IMR-90 (cell line): ENCODE data around the gene RBM25. TPM values are rescaled to one million over a fixed set of nuclear protein-coding genes. Genes with fewer than 3 reads are reported as not detected.

ENCODE experiments used
- ATAC-seq: fragments of 200-7000 bp; cut with Tn5 transposase; 2 replicates; pipeline ENCODE4 v1.9.1; 2020; ENCODE audit warnings: low read depth, mild to moderate bottlenecking, moderate library complexity
- BruUV-seq: library from RNA; stranded (reverse); fragments of 400-500 nt; replicated peaks from 2 replicates; lab custom pipeline; 2021; lab: Mats Ljungman, UMichigan
- CTCF ChIA-PET: fragments of 300-600 bp; formaldehyde crosslinking; extraction: SDS; loops from one replicate; lab custom pipeline; 2021; ENCODE audit warnings: antibody characterized with exemption; lab: Yijun Ruan, JAX
- POLR2A ChIA-PET: fragments of 300-600 bp; sonication (Branson Sonifier 250); formaldehyde crosslinking; loops from one replicate; lab custom pipeline; 2022; ENCODE audit warnings: antibody characterized with exemption; ENCODE audit not compliant: unreplicated experiment; lab: Charles Lee
- DNase-seq: peaks from one replicate; pipeline ENCODE4 v3.0.0; 2013
- H2AFZ ChIP-seq: replicated peaks from 2 replicates; pipeline ENCODE3; 2013; ENCODE audit warnings: low read length, mild to moderate bottlenecking; ENCODE audit not compliant: poor library complexity
- H2AK5ac ChIP-seq: 2 replicates; pipeline ENCODE4 v1.6.1; 2013; ENCODE audit warnings: low read depth, low read length, inconsistent platforms
- H2AK9ac ChIP-seq: replicated peaks from 2 replicates; pipeline ENCODE3; 2013; ENCODE audit warnings: mild to moderate bottlenecking, low read depth, low read length, moderate library complexity; ENCODE audit not compliant: poor library complexity
- H2BK120ac ChIP-seq: 2 replicates; pipeline ENCODE4 v1.6.1; 2013; ENCODE audit warnings: low read depth, low read length, inconsistent platforms
- H2BK15ac ChIP-seq: 3 replicates; pipeline ENCODE4 v1.6.1; 2013; ENCODE audit warnings: low read depth, low read length, inconsistent platforms
- H2BK20ac ChIP-seq: 2 replicates; pipeline ENCODE4 v1.6.1; 2013; ENCODE audit warnings: low read depth, mild to moderate bottlenecking, inconsistent platforms, low read length, moderate library complexity
- H2BK5ac ChIP-seq: 2 replicates; pipeline ENCODE4 v1.6.1; 2013; ENCODE audit warnings: mild to moderate bottlenecking, low read depth, low read length, inconsistent platforms; ENCODE audit not compliant: poor library complexity, severe bottlenecking
- H3K14ac ChIP-seq: replicated peaks from 2 replicates; pipeline ENCODE4 v1.6.1; 2013; ENCODE audit warnings: low read depth, low read length, inconsistent platforms
- H3K18ac ChIP-seq: 2 replicates; pipeline ENCODE4 v1.6.1; 2013; ENCODE audit warnings: low read depth, low read length, control low read depth
- H3K23ac ChIP-seq: 2 replicates; pipeline ENCODE4 v1.6.1; 2013; ENCODE audit warnings: low read depth, low read length, inconsistent platforms
- H3K27ac ChIP-seq: 2 replicates; pipeline ENCODE4 v1.5.1; 2013; ENCODE audit warnings: mild to moderate bottlenecking, control low read depth, low read length; ENCODE audit not compliant: insufficient read depth
- H3K27me3 ChIP-seq: 2 replicates; pipeline ENCODE4 v1.6.1; 2013; ENCODE audit warnings: low read length; ENCODE audit not compliant: control insufficient read depth, insufficient read depth
- H3K36me3 ChIP-seq: 2 replicates; pipeline ENCODE4 v1.6.1; 2013; ENCODE audit warnings: low read length, mixed read lengths; ENCODE audit not compliant: control insufficient read depth, insufficient read depth
- H3K4ac ChIP-seq: 2 replicates; pipeline ENCODE4 v1.6.1; 2013; ENCODE audit warnings: low read depth, low read length, inconsistent platforms
- H3K4me1 ChIP-seq: 2 replicates; pipeline ENCODE4 v1.6.1; 2013; ENCODE audit warnings: low read length, mixed read lengths; ENCODE audit not compliant: control insufficient read depth, insufficient read depth
- H3K4me2 ChIP-seq: 2 replicates; pipeline ENCODE4 v1.6.1; 2013; ENCODE audit warnings: low read depth, mild to moderate bottlenecking, control low read depth, low read length, moderate library complexity
- H3K4me3 ChIP-seq: 2 replicates; pipeline ENCODE4 v1.5.1; 2013; ENCODE audit warnings: low read depth, mild to moderate bottlenecking, control low read depth, low read length, moderate library complexity; ENCODE audit not compliant: insufficient read depth
- H3K56ac ChIP-seq: 2 replicates; pipeline ENCODE4 v1.6.1; 2013; ENCODE audit warnings: low read length, inconsistent platforms; ENCODE audit not compliant: insufficient read depth; ENCODE audit errors: extremely low read depth
- H3K79me1 ChIP-seq, 2 experiments: 2 replicates each; pipeline ENCODE4 v1.6.1; 2013; ENCODE audit warnings: low read length in 2 of 2, inconsistent platforms in 1 of 2, low read depth in 1 of 2
- H3K9ac ChIP-seq: 2 replicates; pipeline ENCODE4 v1.6.1; 2013; ENCODE audit warnings: low read depth, low read length, control low read depth
- H3K9me1 ChIP-seq: 2 replicates; pipeline ENCODE4 v1.6.1; 2013; ENCODE audit warnings: low read length, inconsistent platforms; ENCODE audit not compliant: insufficient read depth
- H3K9me3 ChIP-seq: 2 replicates; pipeline ENCODE4 v1.6.1; 2013; ENCODE audit warnings: low read length; ENCODE audit not compliant: control insufficient read depth, insufficient read depth
- H4K20me1 ChIP-seq: 2 replicates; pipeline ENCODE4 v1.6.1; 2013; ENCODE audit warnings: low read length, inconsistent platforms; ENCODE audit not compliant: insufficient read depth
- H4K5ac ChIP-seq: 2 replicates; pipeline ENCODE4 v1.6.1; 2013; ENCODE audit warnings: mild to moderate bottlenecking, low read depth, low read length, control low read depth
- H4K8ac ChIP-seq, 2 experiments: 2 replicates each; pipeline ENCODE4 v1.6.1; 2013; ENCODE audit warnings: low read depth in 2 of 2, low read length in 2 of 2, control low read depth in 1 of 2, inconsistent platforms in 1 of 2
- H4K91ac ChIP-seq: 2 replicates; pipeline ENCODE4 v1.6.1; 2013; ENCODE audit warnings: low read depth, low read length, inconsistent platforms; ENCODE audit not compliant: insufficient read depth
- BHLHE40 ChIP-seq: fragments of 150-350 bp; IDR thresholded peaks from 2 replicates; pipeline ENCODE4 v1.6.1; 2016; ENCODE audit warnings: mild to moderate bottlenecking, low read depth, low read length
- CHD1 ChIP-seq: IDR thresholded peaks from 2 replicates; pipeline ENCODE4 v1.6.1; 2012; ENCODE audit warnings: low read depth, low read length, improper control_type of control experiment
- CTCF ChIP-seq: conservative IDR thresholded peaks from 2 replicates; pipeline ENCODE4 v1.5.1; 2012; ENCODE audit warnings: mild to moderate bottlenecking, low read depth, low read length, improper control_type of control experiment
- MAZ ChIP-seq: IDR thresholded peaks from 2 replicates; pipeline ENCODE4 v1.6.1; 2012; ENCODE audit warnings: low read depth, mild to moderate bottlenecking, low read length, improper control_type of control experiment, moderate library complexity, borderline replicate concordance
- POLR2A ChIP-seq: IDR thresholded peaks from 2 replicates; pipeline ENCODE4 v1.6.1; 2012; ENCODE audit warnings: mild to moderate bottlenecking, low read depth, low read length
- RFX5 ChIP-seq: IDR thresholded peaks from 2 replicates; pipeline ENCODE4 v1.8.0; 2012; ENCODE audit warnings: low read depth, mild to moderate bottlenecking, low read length, moderate library complexity
- WGBS, 2 experiments: methylation state at CpG; one replicate each; pipeline versions ENCODE4 v1.1.5 to v1.1.7; 2013; ENCODE audit warnings: missing lambda C conversion rate in 2 of 2; ENCODE audit not compliant: insufficient read length in 1 of 2; ENCODE audit errors: extremely low coverage in 2 of 2; 5-methylcytosine and 5-hydroxymethylcytosine counted together
- dilution Hi-C: fragments of 300-500 bp; cut with HindIII; formaldehyde crosslinking; loops from one replicate; pipeline ENCODE4 v1.14.3; 2018; ENCODE audit warnings: low sequenced_read_pairs; ENCODE audit not compliant: unreplicated experiment
- in situ Hi-C: fragments of 300-500 bp; cut with MboI; formaldehyde crosslinking; loops from 3 replicates; pipeline ENCODE4 v1.14.3; 2019; ENCODE audit warnings: low sequenced_read_pairs, inconsistent platforms, mixed read lengths
- intact Hi-C: fragments of 100-400 bp; cut with micrococcal nuclease; formaldehyde crosslinking; loops from 2 replicates; pipeline ENCODE4 v1.10.0; 2022
- polyA plus RNA-seq, 3 experiments: library from polyadenylated mRNA; depleted of rRNA; stranded (reverse); fragments of >200 nt; gene quantifications; 2 replicates each; pipeline ENCODE4 v1.2.3, GENCODE V29; 2012; ENCODE audit warnings: low replicate concordance in 1 of 3
- total RNA-seq: library from RNA; depleted of rRNA; stranded (reverse); fragments of >200 nt; gene quantifications from 2 replicates; pipeline ENCODE4 v1.2.3, GENCODE V29; 2012

Gene RBM25
- total and polyA plus RNA-seq, 2 of the 4 experiments (the other 2 are of a cell fraction): 32.3 to 32.9 TPM

GRCh38 chr14:73145371-73145770 lies 87.0 kb downstream of the RBM25 start:
- no peak for TF ChIP-seq CTCF
- TF ChIP-seq POLR2A: no peak
- TF ChIP-seq BHLHE40: no peak
- no peak for TF ChIP-seq RFX5
- no peak for TF ChIP-seq CHD1
- TF ChIP-seq MAZ: no peak
- Histone ChIP-seq H3K9me1 (peaks cover 25% of the 10 kb centered on the region), H2AFZ (no peak overlapping the region), H3K18ac (no peak overlapping the region), H3K27me3 (no peaks in the 10 kb centered on the region), H2BK120ac (no peak overlapping the region), H4K5ac (no peak overlapping the region), H3K9me3 (no peaks in the 10 kb centered on the region), H2BK15ac (no peak overlapping the region), H3K23ac (no peak overlapping the region), H3K9ac (no peak overlapping the region), H3K4me1 (peaks cover 19% of the 10 kb centered on the region), H3K4me3 (no peak overlapping the region), H3K4me2 (no peak overlapping the region), H4K91ac (no peak overlapping the region), H3K4ac (no peak overlapping the region), H2BK20ac (no peak overlapping the region), H4K20me1 (peaks cover 67% of the 10 kb centered on the region), H3K14ac (no peak overlapping the region), H3K56ac (no peak overlapping the region), H2AK9ac (no peak overlapping the region), H2BK5ac (no peak overlapping the region), H4K8ac (no peak overlapping the region), H3K36me3 (peaks cover 10% of the 10 kb centered on the region), H2AK5ac (no peak overlapping the region), H3K79me1 (peaks cover 26 to 79% of the 10 kb centered on the region in 2 experiments), H3K27ac (no peak overlapping the region)
- POLR2A ChIA-PET: no interaction called here
- DNase-seq: no peak
- in situ Hi-C loops: no loop called here
- intact Hi-C loops: no loop called here
- no CpG with 5 or more reads among the region's 3 CpGs for WGBS, 2 experiments
- no TSS peak for BruUV-seq
- CTCF ChIA-PET: no interaction called here
- no peak for ATAC-seq
- dilution Hi-C loops: no loop called here
